Epithelial cell of prostate (primary cell): Measurements from ENCODE around the gene AGAP1.
A peak's percentile ranks its signal among the peaks of the same experiment; 100 is the strongest.

Source experiments
- DNase-seq: peaks from one replicate; pipeline ENCODE4 v3.0.0-alpha.2; 2011; ENCODE audit warnings: low read depth, low spot score
- H3K27ac ChIP-seq: fragments of 450-650 bp; 2 replicates; pipeline ENCODE4 v1.5.1; 2017; ENCODE audit warnings: mild to moderate bottlenecking

AGAP1 gene

GRCh38 chr2:236161082-236161462 is 667.2 kb downstream of the AGAP1 start:
- no peak overlapping the region for H3K27ac ChIP-seq
- DNase-seq = no peak

- H3K27ac ChIP-seq = no peak overlapping the region
- DNase-seq = no peak
Measured at GRCh38 chr2:236161531-236161930, 667.7 kb downstream of the AGAP1 start.

GRCh38 chr2:236162031-236162845 is 668.4 kb downstream of the AGAP1 start:
- no peak for DNase-seq
- H3K27ac ChIP-seq = no peak overlapping the region

- H3K27ac ChIP-seq = no peak overlapping the region
- no peak for DNase-seq
Measured at GRCh38 chr2:236162882-236163470, 669.1 kb downstream of the AGAP1 start.

GRCh38 chr2:236163471-236164200 is 669.8 kb downstream of the AGAP1 start:
- H3K27ac ChIP-seq = no peak overlapping the region
- DNase-seq = no peak

GRCh38 chr2:236164201-236164924 is 670.5 kb downstream of the AGAP1 start:
- no peak overlapping the region for H3K27ac ChIP-seq
- no peak for DNase-seq

GRCh38 chr2:236164925-236165841 is 671.3 kb downstream of the AGAP1 start:
- DNase-seq = no peak
- no peak overlapping the region for H3K27ac ChIP-seq

GRCh38 chr2:236165842-236166795 is 672.3 kb downstream of the AGAP1 start:
- no peak for DNase-seq
- H3K27ac ChIP-seq = no peak overlapping the region

- H3K27ac ChIP-seq = no peak overlapping the region
- no peak for DNase-seq
Measured at GRCh38 chr2:236166796-236167296, 673.0 kb downstream of the AGAP1 start.

- H3K27ac ChIP-seq = no peak overlapping the region
- DNase-seq = peak; percentile 5
Measured at GRCh38 chr2:236167297-236168109, 673.7 kb downstream of the AGAP1 start.

- no peak within 1 kb of the TSS for H3K27ac ChIP-seq
- DNase-seq = peak; percentile 14
Measured at GRCh38 chr2:236168110-236169080, 674.6 kb downstream of the AGAP1 start, which contains the start of gene GBX2. GBX2 (minus strand) TSS chr2:236168386; CDS start chr2:236167971, 415 bp downstream.

GRCh38 chr2:236169151-236169721 is 675.4 kb downstream of the AGAP1 start:
- H3K27ac ChIP-seq = no peak overlapping the region
- DNase-seq = no peak

- no peak overlapping the region for H3K27ac ChIP-seq
- DNase-seq = no peak
Measured at GRCh38 chr2:236169741-236170589, 676.1 kb downstream of the AGAP1 start.

- DNase-seq = no peak
- no peak overlapping the region for H3K27ac ChIP-seq
Measured at GRCh38 chr2:236170590-236171165, 676.8 kb downstream of the AGAP1 start.
